Stimulated activated CD4-positive, alpha-beta T cell treated with anti-CD3 and anti-CD28 coated beads, Interleukin-15, amount 100 ng/mL, for 24 hours (primary cell): ENCODE measurements around the gene ERP44.
"Not testable (repeated sequence)": the region's sequence is repeated elsewhere in the genome, so short reads cannot be mapped to it uniquely, and the experiment has no call there.

Experiments used
- DNase-seq: peaks from one replicate; pipeline ENCODE4 v3.0.0-alpha.2; 2020

Gene ERP44

GRCh38 chr9:100064872-100065581, 33.8 kb downstream of the ERP44 start:
- no peak for DNase-seq

- DNase-seq, result no peak
Observed at GRCh38 chr9:100063185-100063584, 35.6 kb downstream of the ERP44 start.

GRCh38 chr9:100062683-100063082, 36.1 kb downstream of the ERP44 start:
- not testable (repeated sequence) for DNase-seq

- DNase-seq, result no peak
Observed at GRCh38 chr9:100058699-100059579, 39.9 kb downstream of the ERP44 start.

GRCh38 chr9:100057624-100058023, 41.2 kb downstream of the ERP44 start:
- DNase-seq, result no peak

- DNase-seq, result no peak
Observed at GRCh38 chr9:100056561-100056960, 42.2 kb downstream of the ERP44 start.

GRCh38 chr9:100052375-100052774, 46.4 kb downstream of the ERP44 start:
- no peak for DNase-seq

- DNase-seq, result no peak
Observed at GRCh38 chr9:100049551-100049950, 49.2 kb downstream of the ERP44 start.

GRCh38 chr9:100038472-100038871, 60.3 kb downstream of the ERP44 start:
- DNase-seq, result no peak

- no peak for DNase-seq
Observed at GRCh38 chr9:100033877-100034551, 64.8 kb downstream of the ERP44 start.

GRCh38 chr9:100030548-100030947, 68.3 kb downstream of the ERP44 start:
- no peak for DNase-seq

GRCh38 chr9:100029251-100029650, 69.5 kb downstream of the ERP44 start:
- DNase-seq, result no peak

GRCh38 chr9:100028201-100028784, 70.5 kb downstream of the ERP44 start:
- peak; percentile 75 for DNase-seq

GRCh38 chr9:100027543-100027942, 71.3 kb downstream of the ERP44 start:
- no peak for DNase-seq

GRCh38 chr9:100021931-100022330, 76.9 kb downstream of the ERP44 start:
- DNase-seq, result no peak

- no peak for DNase-seq
Observed at GRCh38 chr9:100020121-100020795, 78.5 kb downstream of the ERP44 start.

GRCh38 chr9:100019541-100019940, 79.3 kb downstream of the ERP44 start:
- no peak for DNase-seq

GRCh38 chr9:100014846-100015245, 84.0 kb downstream of the ERP44 start:
- no peak for DNase-seq

GRCh38 chr9:100013573-100013972, 85.2 kb downstream of the ERP44 start:
- DNase-seq, result no peak

- no peak for DNase-seq
Observed at GRCh38 chr9:100012279-100012678, 86.5 kb downstream of the ERP44 start.

GRCh38 chr9:100011062-100011681, 87.6 kb downstream of the ERP44 start:
- DNase-seq, result peak; percentile 55

- DNase-seq, result no peak
Observed at GRCh38 chr9:99999797-100000196, 99.0 kb downstream of the ERP44 start.
